SU-DHL-6 (cell line): Measurements from ENCODE around the gene AK2.
"Not testable (repeated sequence)": the region's sequence is repeated elsewhere in the genome, so short reads cannot be mapped to it uniquely, and the experiment has no call there.

Experiments used
- H2AFZ ChIP-seq: fragments of 200-600 bp; sonication (generic); 2 replicates; pipeline ENCODE4 v1.6.1; 2014; ENCODE audit warnings: low read depth, mild to moderate bottlenecking, moderate library complexity, mixed read lengths, antibody characterized with exemption, low read length; ENCODE audit not compliant: severe bottlenecking
- H3F3A ChIP-seq: fragments of 200-600 bp; shearing (Covaris generic); 2 replicates; pipeline ENCODE4 v1.6.0; 2016; ENCODE audit warnings: antibody characterized with exemption, mild to moderate bottlenecking; ENCODE audit not compliant: insufficient read depth
- H3K27ac ChIP-seq: fragments of 200-600 bp; sonication (generic); 2 replicates; pipeline ENCODE4 v1.5.1; 2016; ENCODE audit warnings: low read depth, mild to moderate bottlenecking, low read length, moderate library complexity, mixed read lengths
- H3K27me3 ChIP-seq: fragments of 200-600 bp; sonication (generic), shearing (Covaris generic); 2 replicates; pipeline ENCODE4 v1.6.0; 2014; ENCODE audit warnings: mild to moderate bottlenecking, low read length
- H3K36me3 ChIP-seq: fragments of 200-600 bp; sonication (generic); 2 replicates; pipeline ENCODE4 v1.6.1; 2014; ENCODE audit warnings: mild to moderate bottlenecking, low read length, mixed read lengths
- H3K4me2 ChIP-seq: fragments of 300-600, 200-600 bp; shearing (Covaris generic), sonication (generic); 2 replicates; pipeline ENCODE4 v1.6.0; 2014; ENCODE audit warnings: low read length, low read depth, mild to moderate bottlenecking; ENCODE audit not compliant: poor library complexity, severe bottlenecking
- H3K4me3 ChIP-seq: fragments of 200-600 bp; sonication (generic); 2 replicates; pipeline ENCODE4 v1.5.1; 2014; ENCODE audit warnings: antibody characterized with exemption, low read length, mild to moderate bottlenecking, mixed read lengths; ENCODE audit not compliant: insufficient read depth, poor library complexity, severe bottlenecking
- H3K79me2 ChIP-seq: fragments of 200-600 bp; sonication (generic); 2 replicates; pipeline ENCODE4 v1.6.1; 2014; ENCODE audit warnings: mild to moderate bottlenecking, low read length, moderate library complexity; ENCODE audit not compliant: insufficient read depth
- H3K9ac ChIP-seq: fragments of 200-600 bp; sonication (generic); 2 replicates; pipeline ENCODE4 v1.7.0; 2014; ENCODE audit warnings: mild to moderate bottlenecking, low read length
- H3K9me2 ChIP-seq: fragments of 200-600 bp; sonication (generic); replicated peaks from 2 replicates; pipeline ENCODE4 v1.6.1; 2014; ENCODE audit warnings: low read length; ENCODE audit not compliant: insufficient read depth
- H3K9me3 ChIP-seq: fragments of 200-600 bp; sonication (generic); 2 replicates; pipeline ENCODE4 v1.6.1; 2014; ENCODE audit warnings: low read length, mixed read lengths; ENCODE audit not compliant: insufficient read depth
- H4K20me1 ChIP-seq: fragments of 200-600 bp; sonication (generic); 2 replicates; pipeline ENCODE4 v1.6.1; 2014; ENCODE audit warnings: low read depth, mild to moderate bottlenecking, antibody characterized with exemption, low read length, moderate library complexity, mixed read lengths
- EZH2phosphoT487 ChIP-seq: fragments of 200-600 bp; sonication (generic), shearing (Covaris generic); conservative IDR thresholded peaks from 2 replicates; pipeline ENCODE4 v1.6.1; 2018; ENCODE audit warnings: mild to moderate bottlenecking, antibody characterized with exemption, low read length, moderate library complexity, mixed read lengths
- TF ChIP-seq, protein P1 (sequence below): fragments of 200-600 bp; sonication (generic); IDR thresholded peaks from one replicate; pipeline ENCODE4 v1.5.1; 2017; ENCODE audit warnings: antibody characterized with exemption, mild to moderate bottlenecking, low read length, moderate library complexity; ENCODE audit not compliant: insufficient read depth, poor library complexity, severe bottlenecking

Gene AK2

GRCh38 chr1:33048426-33048825, 11.7 kb upstream of the AK2 start:
- Histone ChIP-seq H3K79me2 (no peaks in the 10 kb centered on the region), H3F3A (no peaks in the 10 kb centered on the region), H3K36me3 (no peaks in the 10 kb centered on the region), H3K27ac (no peak overlapping the region), H3K4me3 (no peak overlapping the region), H3K9me3 (no peaks in the 10 kb centered on the region), H3K9ac (no peak overlapping the region), H3K27me3 (no peaks in the 10 kb centered on the region), H3K4me2 (no peak overlapping the region), H3K9me2 (no peaks in the 10 kb centered on the region), H4K20me1 (no peaks in the 10 kb centered on the region), H2AFZ (no peak overlapping the region)
- TF ChIP-seq EZH2phosphoT487: no peak
- TF ChIP-seq, protein P1, sequence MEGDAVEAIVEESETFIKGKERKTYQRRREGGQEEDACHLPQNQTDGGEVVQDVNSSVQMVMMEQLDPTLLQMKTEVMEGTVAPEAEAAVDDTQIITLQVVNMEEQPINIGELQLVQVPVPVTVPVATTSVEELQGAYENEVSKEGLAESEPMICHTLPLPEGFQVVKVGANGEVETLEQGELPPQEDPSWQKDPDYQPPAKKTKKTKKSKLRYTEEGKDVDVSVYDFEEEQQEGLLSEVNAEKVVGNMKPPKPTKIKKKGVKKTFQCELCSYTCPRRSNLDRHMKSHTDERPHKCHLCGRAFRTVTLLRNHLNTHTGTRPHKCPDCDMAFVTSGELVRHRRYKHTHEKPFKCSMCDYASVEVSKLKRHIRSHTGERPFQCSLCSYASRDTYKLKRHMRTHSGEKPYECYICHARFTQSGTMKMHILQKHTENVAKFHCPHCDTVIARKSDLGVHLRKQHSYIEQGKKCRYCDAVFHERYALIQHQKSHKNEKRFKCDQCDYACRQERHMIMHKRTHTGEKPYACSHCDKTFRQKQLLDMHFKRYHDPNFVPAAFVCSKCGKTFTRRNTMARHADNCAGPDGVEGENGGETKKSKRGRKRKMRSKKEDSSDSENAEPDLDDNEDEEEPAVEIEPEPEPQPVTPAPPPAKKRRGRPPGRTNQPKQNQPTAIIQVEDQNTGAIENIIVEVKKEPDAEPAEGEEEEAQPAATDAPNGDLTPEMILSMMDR: no peak

- H3K79me2 ChIP-seq: no peaks in the 10 kb centered on the region
- no peak overlapping the region for H3K27ac ChIP-seq
- H4K20me1 ChIP-seq: no peaks in the 10 kb centered on the region
- H3K9ac ChIP-seq: no peak overlapping the region
- H3K9me3 ChIP-seq: no peaks in the 10 kb centered on the region
- TF ChIP-seq, protein P1: no peak
- TF ChIP-seq EZH2phosphoT487: no peak
- H3K36me3 ChIP-seq: no peaks in the 10 kb centered on the region
- no peak overlapping the region for H2AFZ ChIP-seq
- no peak overlapping the region for H3K4me3 ChIP-seq
- no peaks in the 10 kb centered on the region for H3K9me2 ChIP-seq
- H3F3A ChIP-seq: no peaks in the 10 kb centered on the region
- no peaks in the 10 kb centered on the region for H3K27me3 ChIP-seq
- H3K4me2 ChIP-seq: no peak overlapping the region
These were observed 11.2 kb upstream of the AK2 start for GRCh38 chr1:33047839-33048305.

DNA sequence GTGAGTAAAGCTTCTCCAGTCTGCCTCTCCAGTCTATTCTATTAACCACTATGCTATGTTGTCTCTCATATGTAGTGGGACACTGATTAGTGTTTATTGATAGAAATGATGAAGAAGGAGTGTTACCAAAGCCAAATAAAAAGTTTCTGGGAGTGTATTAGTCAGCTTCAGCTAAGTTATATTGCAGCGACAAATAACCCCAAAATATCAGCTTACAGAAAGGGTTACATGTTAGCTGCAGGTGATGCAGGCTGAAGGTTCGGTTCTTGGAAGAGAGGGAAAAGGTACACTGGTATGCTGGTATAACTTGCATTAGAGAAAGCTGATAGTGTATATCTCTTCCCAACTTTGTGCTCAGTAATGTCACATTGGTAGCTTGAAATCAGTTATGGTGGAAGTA, 10.6 kb upstream of the AK2 start:
- no peaks in the 10 kb centered on the region for H3K9me2 ChIP-seq
- no peak for TF ChIP-seq EZH2phosphoT487
- TF ChIP-seq, protein P1: no peak
- H3K79me2 ChIP-seq: no peaks in the 10 kb centered on the region
- H3F3A ChIP-seq: no peaks in the 10 kb centered on the region
- H3K9ac ChIP-seq: no peak overlapping the region
- no peaks in the 10 kb centered on the region for H3K9me3 ChIP-seq
- H3K4me3 ChIP-seq: no peak overlapping the region
- H3K4me2 ChIP-seq: no peak overlapping the region
- H3K27me3 ChIP-seq: no peaks in the 10 kb centered on the region
- no peaks in the 10 kb centered on the region for H3K36me3 ChIP-seq
- no peak overlapping the region for H2AFZ ChIP-seq
- H3K27ac ChIP-seq: no peak overlapping the region
- H4K20me1 ChIP-seq: no peaks in the 10 kb centered on the region

GRCh38 chr1:33046234-33046633, 9.6 kb upstream of the AK2 start:
- H3K9me3 ChIP-seq, H3K27me3 ChIP-seq, H3F3A ChIP-seq, H3K79me2 ChIP-seq, H3K36me3 ChIP-seq, H3K9me2 ChIP-seq, H3K27ac ChIP-seq, H4K20me1 ChIP-seq, H2AFZ ChIP-seq, H3K9ac ChIP-seq, H3K4me3 ChIP-seq, H3K4me2 ChIP-seq: not testable (repeated sequence)
